HCT116 (cell line): ENCODE data around the gene MIPEP. TPM values are rescaled to one million over a fixed set of nuclear protein-coding genes. Genes with fewer than 3 reads are reported as not detected.

Experiments
- ATAC-seq: fragments of 200-7000 bp; cut with Tn5 transposase; 2 replicates; pipeline ENCODE4 v1.9.1; 2020; ENCODE audit warnings: mild to moderate bottlenecking, moderate library complexity
- BruUV-seq: library from RNA; stranded (reverse); fragments of 400-500 nt; replicated peaks from 2 replicates; lab custom pipeline; 2021; lab: Mats Ljungman, UMichigan
- CTCF ChIA-PET: fragments of 300-600 bp; sonication (Branson Sonifier 250); formaldehyde crosslinking; loops from one replicate; lab custom pipeline; 2021; ENCODE audit warnings: antibody characterized with exemption; lab: Charles Lee
- POLR2A ChIA-PET: fragments of 300-600, 350-600 bp; sonication (Branson Sonifier 250); formaldehyde crosslinking; loops from one replicate; lab custom pipeline; 2021; ENCODE audit warnings: antibody characterized with exemption; lab: Charles Lee
- RAD21 ChIA-PET, 2 experiments: fragments of 300-600 bp; sonication (Branson Sonifier 250); formaldehyde crosslinking; loops; one replicate each; lab custom pipeline; 2023; ENCODE audit warnings: low total read pairs in 2 of 2; ENCODE audit not compliant: uncharacterized antibody in 2 of 2, unreplicated experiment in 2 of 2, low non-redundant PET in 1 of 2; lab: Charles Lee
- DNase-seq: peaks from one replicate; pipeline ENCODE4 v3.0.0-alpha.2; 2010; ENCODE audit warnings: low read depth, low spot score
- H2AFZ ChIP-seq: fragments of 200-600 bp; shearing (Covaris generic), sonication (generic); 2 replicates; pipeline ENCODE4 v1.6.1; 2017; ENCODE audit warnings: low read depth, mixed run types, mixed read lengths, antibody characterized with exemption, low read length; ENCODE audit not compliant: poor library complexity, severe bottlenecking
- H3K27ac ChIP-seq: 2 replicates; pipeline ENCODE4 v1.5.1; 2012; ENCODE audit warnings: low read depth, low read length
- H3K27me3 ChIP-seq: fragments of 200-600 bp; sonication (generic); 2 replicates; pipeline ENCODE4 v1.6.1; 2016; ENCODE audit warnings: mixed run types, low read length, mixed read lengths; ENCODE audit not compliant: insufficient read depth
- H3K36me3 ChIP-seq, 2 experiments: fragments of 200-500 bp in 1 of 2; fragments of 200-600 bp in 1 of 2; sonication (Bioruptor generic) in 1 of 2; sonication (generic) in 1 of 2; 2 replicates each; pipeline versions ENCODE4 v1.5.1 to v1.6.1; 2014 to 2016; ENCODE audit warnings: low read length in 2 of 2, inconsistent platforms in 1 of 2, mixed read lengths in 1 of 2, mixed run types in 1 of 2; ENCODE audit not compliant: insufficient read depth in 2 of 2, control insufficient read depth in 1 of 2
- H3K4me1 ChIP-seq, 2 experiments: fragments of 200-600 bp in 1 of 2; sonication (generic) in 1 of 2; 2 replicates each; pipeline versions ENCODE4 v1.5.1 to v1.6.1; 2012 to 2017; ENCODE audit warnings: low read length in 2 of 2, inconsistent platforms in 1 of 2, mild to moderate bottlenecking in 1 of 2, mixed read lengths in 1 of 2, mixed run types in 1 of 2, moderate library complexity in 1 of 2; ENCODE audit not compliant: insufficient read depth in 2 of 2, control insufficient read depth in 1 of 2
- H3K4me2 ChIP-seq: fragments of 200-600 bp; sonication (generic); 2 replicates; pipeline ENCODE4 v1.6.1; 2017; ENCODE audit warnings: mixed run types, low read length, mixed read lengths
- H3K4me3 ChIP-seq, 2 experiments: fragments of 200-600 bp in 1 of 2; sonication (generic) in 1 of 2; replicated peaks in 1 of 2; 2 replicates each; pipeline ENCODE4 v1.5.1; 2011 to 2016; ENCODE audit warnings: low read length in 2 of 2, control low read depth in 1 of 2, low read depth in 1 of 2, mild to moderate bottlenecking in 1 of 2, mixed read lengths in 1 of 2, mixed run types in 1 of 2
- H3K79me2 ChIP-seq: fragments of 200-600 bp; sonication (generic); 2 replicates; pipeline ENCODE4 v1.6.1; 2017; ENCODE audit warnings: mild to moderate bottlenecking, mixed run types, low read length, moderate library complexity, mixed read lengths; ENCODE audit not compliant: insufficient read depth
- H3K9ac ChIP-seq: fragments of 200-600 bp; sonication (generic); 2 replicates; pipeline ENCODE4 v1.6.1; 2016; ENCODE audit warnings: low read length, mixed read lengths
- H3K9me2 ChIP-seq: fragments of 200-600 bp; sonication (generic), shearing (Covaris generic); 2 replicates; pipeline ENCODE4 v1.6.1; 2017; ENCODE audit warnings: mixed run types, mild to moderate bottlenecking, moderate library complexity; ENCODE audit not compliant: insufficient read depth
- H3K9me3 ChIP-seq, 2 experiments: fragments of 200-500 bp in 1 of 2; fragments of 200-600 bp in 1 of 2; sonication (Bioruptor generic) in 1 of 2; sonication (generic) in 1 of 2; 2 replicates each; pipeline ENCODE4 v1.6.1; 2014 to 2017; ENCODE audit warnings: low read length in 2 of 2, mixed read lengths in 2 of 2, inconsistent platforms in 1 of 2, low read depth in 1 of 2, mild to moderate bottlenecking in 1 of 2, mixed run types in 1 of 2, moderate library complexity in 1 of 2; ENCODE audit not compliant: control insufficient read depth in 1 of 2, insufficient read depth in 1 of 2
- H4K20me1 ChIP-seq: fragments of 200-600 bp; sonication (generic), shearing (Covaris generic); 2 replicates; pipeline ENCODE4 v1.6.1; 2017; ENCODE audit warnings: mixed run types, mild to moderate bottlenecking, moderate library complexity; ENCODE audit not compliant: insufficient read depth
- CBX3 ChIP-seq: IDR thresholded peaks from 2 replicates; pipeline ENCODE4 v1.6.1; 2012; ENCODE audit warnings: low read depth
- CEBPB ChIP-seq: IDR thresholded peaks from 2 replicates; pipeline ENCODE4 v1.6.1; 2012; ENCODE audit warnings: low read depth
- EGR1 ChIP-seq: IDR thresholded peaks from 2 replicates; pipeline ENCODE4 v1.6.1; 2012; ENCODE audit warnings: low read depth
- ELF1 ChIP-seq: IDR thresholded peaks from 2 replicates; pipeline ENCODE4 v1.6.1; 2012; ENCODE audit warnings: low read depth, borderline replicate concordance
- EZH2 ChIP-seq: fragments of 200-600 bp; sonication (generic); IDR thresholded peaks from 2 replicates; pipeline ENCODE4 v1.6.1; 2017; ENCODE audit warnings: antibody characterized with exemption, mixed run types
- EZH2phosphoT487 ChIP-seq: fragments of 200-600 bp; IDR thresholded peaks from 2 replicates; pipeline ENCODE4 v1.6.1; 2018; ENCODE audit warnings: antibody characterized with exemption, borderline replicate concordance
- JUND ChIP-seq: IDR thresholded peaks from 2 replicates; pipeline ENCODE4 v1.6.1; 2012
- POLR2A ChIP-seq: IDR thresholded peaks from 2 replicates; pipeline ENCODE4 v1.7.0; 2011; ENCODE audit warnings: borderline replicate concordance; ENCODE audit not compliant: insufficient read depth, insufficient read length; ENCODE audit errors: extremely low read depth
- POLR2AphosphoS5 ChIP-seq: IDR thresholded peaks from 2 replicates; pipeline ENCODE4 v1.6.1; 2011; ENCODE audit warnings: mild to moderate bottlenecking, low read depth, low read length, moderate library complexity
- RAD21 ChIP-seq: IDR thresholded peaks from 2 replicates; pipeline ENCODE4 v1.6.1; 2012; ENCODE audit warnings: low read depth, mild to moderate bottlenecking
- SIN3A ChIP-seq: IDR thresholded peaks from 2 replicates; pipeline ENCODE4 v1.6.1; 2012; ENCODE audit warnings: low read depth
- SP1 ChIP-seq: IDR thresholded peaks from 2 replicates; pipeline ENCODE4 v1.6.1; 2012; ENCODE audit warnings: low read depth
- TCF7L2 ChIP-seq: IDR thresholded peaks from 2 replicates; pipeline ENCODE4 v1.7.0; 2011; ENCODE audit warnings: borderline replicate concordance, inconsistent platforms; ENCODE audit not compliant: insufficient read depth, insufficient read length; ENCODE audit errors: extremely low read depth
- YY1 ChIP-seq: IDR thresholded peaks from 2 replicates; pipeline ENCODE4 v1.6.1; 2011; ENCODE audit warnings: low read length, low read depth, moderate library complexity, mild to moderate bottlenecking; ENCODE audit not compliant: insufficient replicate concordance; ENCODE audit errors: extremely low read depth
- intact Hi-C: fragments of 100-400 bp; cut with micrococcal nuclease; formaldehyde crosslinking; loops from 2 replicates; pipeline ENCODE4 v1.10.0; 2022
- total RNA-seq: library from RNA; stranded (reverse); gene quantifications from one replicate; pipeline ENCODE4 v1.2.1, GENCODE V29; 2021; ENCODE audit not compliant: unreplicated experiment
- TF ChIP-seq, protein P1 (sequence below): IDR thresholded peaks from 2 replicates; pipeline ENCODE4 v1.6.1; 2012; ENCODE audit warnings: low read depth
- TF ChIP-seq, protein P2 (sequence below): IDR thresholded peaks from 2 replicates; pipeline ENCODE4 v1.6.1; 2011; ENCODE audit warnings: mild to moderate bottlenecking, low read length, moderate library complexity; ENCODE audit not compliant: insufficient replicate concordance; ENCODE audit errors: extremely low read depth
- TF ChIP-seq, protein P3 (sequence below), 3 experiments: fragments of 200-600 bp in 1 of 3; sonication (generic) in 1 of 3; IDR thresholded peaks in 2 of 3; conservative IDR thresholded peaks in 1 of 3; 2 replicates each; pipeline ENCODE4 v1.5.1; 2012 to 2017; ENCODE audit warnings: low read depth in 2 of 3, low read length in 2 of 3, antibody characterized with exemption in 1 of 3, borderline replicate concordance in 1 of 3, control low read depth in 1 of 3, mild to moderate bottlenecking in 1 of 3, mixed read lengths in 1 of 3, mixed run types in 1 of 3, moderate library complexity in 1 of 3; ENCODE audit not compliant: insufficient read depth in 1 of 3
- TF ChIP-seq, protein P4 (sequence below): IDR thresholded peaks from 2 replicates; pipeline ENCODE4 v1.6.1; 2012
- TF ChIP-seq, protein P5 (sequence below): IDR thresholded peaks from 2 replicates; pipeline ENCODE4 v1.6.1; 2012

The MIPEP gene
- total RNA-seq, 1 experiment from 2014 or later = 33.3 TPM

DNA sequence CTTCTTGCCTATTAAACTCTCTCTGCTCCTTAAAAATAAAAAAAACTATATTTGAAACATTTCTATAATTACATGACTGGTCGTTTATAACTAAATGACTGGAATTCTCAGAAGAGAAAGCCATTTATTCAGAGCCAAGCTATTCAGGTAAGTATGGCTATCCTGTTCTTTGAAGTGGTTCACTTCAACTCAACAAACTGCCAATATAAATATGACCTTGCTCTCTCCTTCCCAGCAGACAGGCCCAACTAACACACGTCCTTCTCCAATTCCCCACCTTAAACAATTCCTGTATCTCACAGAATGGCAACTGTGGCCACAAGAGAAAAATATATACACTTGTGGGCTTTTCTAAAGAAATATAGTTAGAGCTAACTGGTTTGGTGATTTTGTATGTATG lies 153.9 kb downstream of the MIPEP start:
- no peak overlapping the region for H3K4me3 ChIP-seq

More for the DNA sequence above, 153.9 kb downstream of the MIPEP start:
- TF ChIP-seq EZH2phosphoT487 = no peak
- no peak for TF ChIP-seq EZH2
- no peak for TF ChIP-seq RAD21
- no peak for TF ChIP-seq TCF7L2
- no peak for TF ChIP-seq SP1
- TF ChIP-seq, protein P1, sequence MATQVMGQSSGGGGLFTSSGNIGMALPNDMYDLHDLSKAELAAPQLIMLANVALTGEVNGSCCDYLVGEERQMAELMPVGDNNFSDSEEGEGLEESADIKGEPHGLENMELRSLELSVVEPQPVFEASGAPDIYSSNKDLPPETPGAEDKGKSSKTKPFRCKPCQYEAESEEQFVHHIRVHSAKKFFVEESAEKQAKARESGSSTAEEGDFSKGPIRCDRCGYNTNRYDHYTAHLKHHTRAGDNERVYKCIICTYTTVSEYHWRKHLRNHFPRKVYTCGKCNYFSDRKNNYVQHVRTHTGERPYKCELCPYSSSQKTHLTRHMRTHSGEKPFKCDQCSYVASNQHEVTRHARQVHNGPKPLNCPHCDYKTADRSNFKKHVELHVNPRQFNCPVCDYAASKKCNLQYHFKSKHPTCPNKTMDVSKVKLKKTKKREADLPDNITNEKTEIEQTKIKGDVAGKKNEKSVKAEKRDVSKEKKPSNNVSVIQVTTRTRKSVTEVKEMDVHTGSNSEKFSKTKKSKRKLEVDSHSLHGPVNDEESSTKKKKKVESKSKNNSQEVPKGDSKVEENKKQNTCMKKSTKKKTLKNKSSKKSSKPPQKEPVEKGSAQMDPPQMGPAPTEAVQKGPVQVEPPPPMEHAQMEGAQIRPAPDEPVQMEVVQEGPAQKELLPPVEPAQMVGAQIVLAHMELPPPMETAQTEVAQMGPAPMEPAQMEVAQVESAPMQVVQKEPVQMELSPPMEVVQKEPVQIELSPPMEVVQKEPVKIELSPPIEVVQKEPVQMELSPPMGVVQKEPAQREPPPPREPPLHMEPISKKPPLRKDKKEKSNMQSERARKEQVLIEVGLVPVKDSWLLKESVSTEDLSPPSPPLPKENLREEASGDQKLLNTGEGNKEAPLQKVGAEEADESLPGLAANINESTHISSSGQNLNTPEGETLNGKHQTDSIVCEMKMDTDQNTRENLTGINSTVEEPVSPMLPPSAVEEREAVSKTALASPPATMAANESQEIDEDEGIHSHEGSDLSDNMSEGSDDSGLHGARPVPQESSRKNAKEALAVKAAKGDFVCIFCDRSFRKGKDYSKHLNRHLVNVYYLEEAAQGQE = no peak
- TF ChIP-seq ELF1 = no peak
- TF ChIP-seq POLR2A = no peak
- TF ChIP-seq, protein P2, sequence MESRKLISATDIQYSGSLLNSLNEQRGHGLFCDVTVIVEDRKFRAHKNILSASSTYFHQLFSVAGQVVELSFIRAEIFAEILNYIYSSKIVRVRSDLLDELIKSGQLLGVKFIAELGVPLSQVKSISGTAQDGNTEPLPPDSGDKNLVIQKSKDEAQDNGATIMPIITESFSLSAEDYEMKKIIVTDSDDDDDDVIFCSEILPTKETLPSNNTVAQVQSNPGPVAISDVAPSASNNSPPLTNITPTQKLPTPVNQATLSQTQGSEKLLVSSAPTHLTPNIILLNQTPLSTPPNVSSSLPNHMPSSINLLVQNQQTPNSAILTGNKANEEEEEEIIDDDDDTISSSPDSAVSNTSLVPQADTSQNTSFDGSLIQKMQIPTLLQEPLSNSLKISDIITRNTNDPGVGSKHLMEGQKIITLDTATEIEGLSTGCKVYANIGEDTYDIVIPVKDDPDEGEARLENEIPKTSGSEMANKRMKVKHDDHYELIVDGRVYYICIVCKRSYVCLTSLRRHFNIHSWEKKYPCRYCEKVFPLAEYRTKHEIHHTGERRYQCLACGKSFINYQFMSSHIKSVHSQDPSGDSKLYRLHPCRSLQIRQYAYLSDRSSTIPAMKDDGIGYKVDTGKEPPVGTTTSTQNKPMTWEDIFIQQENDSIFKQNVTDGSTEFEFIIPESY = no peak
- no peak for TF ChIP-seq CBX3
- TF ChIP-seq, protein P3, sequence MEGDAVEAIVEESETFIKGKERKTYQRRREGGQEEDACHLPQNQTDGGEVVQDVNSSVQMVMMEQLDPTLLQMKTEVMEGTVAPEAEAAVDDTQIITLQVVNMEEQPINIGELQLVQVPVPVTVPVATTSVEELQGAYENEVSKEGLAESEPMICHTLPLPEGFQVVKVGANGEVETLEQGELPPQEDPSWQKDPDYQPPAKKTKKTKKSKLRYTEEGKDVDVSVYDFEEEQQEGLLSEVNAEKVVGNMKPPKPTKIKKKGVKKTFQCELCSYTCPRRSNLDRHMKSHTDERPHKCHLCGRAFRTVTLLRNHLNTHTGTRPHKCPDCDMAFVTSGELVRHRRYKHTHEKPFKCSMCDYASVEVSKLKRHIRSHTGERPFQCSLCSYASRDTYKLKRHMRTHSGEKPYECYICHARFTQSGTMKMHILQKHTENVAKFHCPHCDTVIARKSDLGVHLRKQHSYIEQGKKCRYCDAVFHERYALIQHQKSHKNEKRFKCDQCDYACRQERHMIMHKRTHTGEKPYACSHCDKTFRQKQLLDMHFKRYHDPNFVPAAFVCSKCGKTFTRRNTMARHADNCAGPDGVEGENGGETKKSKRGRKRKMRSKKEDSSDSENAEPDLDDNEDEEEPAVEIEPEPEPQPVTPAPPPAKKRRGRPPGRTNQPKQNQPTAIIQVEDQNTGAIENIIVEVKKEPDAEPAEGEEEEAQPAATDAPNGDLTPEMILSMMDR (IDR thresholded peaks at IDR 0.05 in 2 of 3, conservative IDR thresholded peaks at IDR 0.05 in 1 of 3; ENCODE audit: borderline replicate concordance in 1 of 3, insufficient read depth in 1 of 3, low read depth in 2 of 3, low read length in 2 of 3) = no peak
- TF ChIP-seq CEBPB = no peak
- no peak for TF ChIP-seq YY1
- no peak for TF ChIP-seq EGR1
- TF ChIP-seq, protein P4, sequence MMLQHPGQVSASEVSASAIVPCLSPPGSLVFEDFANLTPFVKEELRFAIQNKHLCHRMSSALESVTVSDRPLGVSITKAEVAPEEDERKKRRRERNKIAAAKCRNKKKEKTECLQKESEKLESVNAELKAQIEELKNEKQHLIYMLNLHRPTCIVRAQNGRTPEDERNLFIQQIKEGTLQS = no peak
- TF ChIP-seq JUND = no peak
- no peak for TF ChIP-seq SIN3A
- TF ChIP-seq, protein P5, sequence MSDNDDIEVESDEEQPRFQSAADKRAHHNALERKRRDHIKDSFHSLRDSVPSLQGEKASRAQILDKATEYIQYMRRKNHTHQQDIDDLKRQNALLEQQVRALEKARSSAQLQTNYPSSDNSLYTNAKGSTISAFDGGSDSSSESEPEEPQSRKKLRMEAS = no peak
- no peak for TF ChIP-seq POLR2AphosphoS5
- Histone ChIP-seq H3K4me2 (no peak overlapping the region), H3K36me3 (no peaks in the 10 kb centered on the region), H3K79me2 (no peaks in the 10 kb centered on the region), H3K9ac (no peak overlapping the region), H3K27me3 (no peaks in the 10 kb centered on the region), H3K9me3 (no peaks in the 10 kb centered on the region), H3K4me1 (no peaks in the 10 kb centered on the region), H4K20me1 (no peaks in the 10 kb centered on the region), H3K9me2 (no peaks in the 10 kb centered on the region), H3K27ac (no peak overlapping the region), H2AFZ (no peak overlapping the region)
- BruUV-seq = no TSS peak
- RAD21 ChIA-PET = no interaction called here
- intact Hi-C loops = no loop called here
- ATAC-seq (no peak), DNase-seq (no peak)
- POLR2A ChIA-PET = no interaction called here
- CTCF ChIA-PET = interaction anchor here (1.0 kb wide), 1 partner anchor 155 kb away, joined by 3 read pairs; no protein-coding TSS in a partner anchor
